NCI-H2107 treated with DMSO at 0.1 percent for 48 hours (cell line): Measurements from ENCODE around the gene UBE2C.

Experiments used
- DNase-seq: peaks from one replicate; lab custom pipeline; 2025; ENCODE audit not compliant: unreplicated experiment; lab: John Stamatoyannopoulos, UW

Gene UBE2C

GRCh38 chr20:45832619-45833018 is 20.2 kb downstream of the UBE2C start:
- no peak for DNase-seq

- no peak for DNase-seq
Measured at GRCh38 chr20:45833030-45833882, 20.8 kb downstream of the UBE2C start, which contains the start of gene SNX21. TSS of gene SNX21 (plus strand) at chr20:45833799. CDS start at chr20:45833920, 121 bp downstream.

- DNase-seq, result no peak
Measured at GRCh38 chr20:45833883-45834796, 21.7 kb downstream of the UBE2C start.

- DNase-seq, result no peak
Measured at GRCh38 chr20:45834797-45835161, 22.3 kb downstream of the UBE2C start.

- DNase-seq, result no peak
Measured at GRCh38 chr20:45835329-45835765, 22.9 kb downstream of the UBE2C start.

GRCh38 chr20:45835825-45836224 is 23.4 kb downstream of the UBE2C start:
- no peak for DNase-seq

GRCh38 chr20:45836841-45837240 is 24.4 kb downstream of the UBE2C start:
- DNase-seq, result no peak

GRCh38 chr20:45840700-45841198 is 28.3 kb downstream of the UBE2C start:
- DNase-seq, result no peak

- no peak for DNase-seq
Measured at GRCh38 chr20:45841407-45842129, 29.1 kb downstream of the UBE2C start.

GRCh38 chr20:45842169-45842812 is 29.8 kb downstream of the UBE2C start:
- DNase-seq, result no peak

- DNase-seq, result no peak
Measured at GRCh38 chr20:45843506-45843905, 31.1 kb downstream of the UBE2C start.

GRCh38 chr20:45845452-45845851 is 33.0 kb downstream of the UBE2C start:
- no peak for DNase-seq

GRCh38 chr20:45848421-45848820 is 36.0 kb downstream of the UBE2C start:
- DNase-seq, result no peak

GRCh38 chr20:45848969-45849582 is 36.6 kb downstream of the UBE2C start:
- DNase-seq, result no peak

GRCh38 chr20:45850238-45850637 is 37.8 kb downstream of the UBE2C start:
- no peak for DNase-seq

GRCh38 chr20:45850926-45851325 is 38.5 kb downstream of the UBE2C start:
- no peak for DNase-seq

- no peak for DNase-seq
Measured at GRCh38 chr20:45851501-45851900, 39.1 kb downstream of the UBE2C start.

- no peak for DNase-seq
Measured at GRCh38 chr20:45852326-45852725, 39.9 kb downstream of the UBE2C start.

GRCh38 chr20:45853484-45853883 is 41.0 kb downstream of the UBE2C start:
- DNase-seq, result no peak
